Fibroblast of lung (primary cell): Measurements from ENCODE around the gene GTF3C6.

Source experiments
- CTCF ChIP-seq, 2 donors: IDR thresholded peaks in 1 of 2; conservative IDR thresholded peaks in 1 of 2; 1 replicate in 1 of 2; 2 replicates in 1 of 2; pipeline ENCODE4 v1.5.1; 2011 to 2012; ENCODE audit warnings: low read length in 2 of 2, control low read depth in 1 of 2, inconsistent platforms in 1 of 2, low read depth in 1 of 2, mild to moderate bottlenecking in 1 of 2
- EZH2 ChIP-seq: IDR thresholded peaks from 2 replicates; pipeline ENCODE4 v1.5.1; 2012; ENCODE audit warnings: low read length, control low read depth, mild to moderate bottlenecking; ENCODE audit errors: missing control alignments

GRCh38 chr6:110939429-110940200, 18.9 kb upstream of the GTF3C6 start:
- TF ChIP-seq CTCF (conservative IDR thresholded peaks at IDR 0.05 in 1 of 2, IDR thresholded peaks at IDR 0.05 in 1 of 2; ENCODE audit: low read depth in 1 of 2, low read length in 2 of 2) (no peak), EZH2 (no peak)
